Stimulated activated CD4-positive, alpha-beta T cell treated with anti-CD3 and anti-CD28 coated beads, Interleukin-4, amount 100 ng/mL, for 1 hour (primary cell): Measurements from ENCODE around the gene PEX10.
"Not testable (repeated sequence)": the region's sequence is repeated elsewhere in the genome, so short reads cannot be mapped to it uniquely, and the experiment has no call there.

Experiments
- DNase-seq: peaks from one replicate; pipeline ENCODE4 v3.0.0-alpha.2; 2020

PEX10 gene

DNA sequence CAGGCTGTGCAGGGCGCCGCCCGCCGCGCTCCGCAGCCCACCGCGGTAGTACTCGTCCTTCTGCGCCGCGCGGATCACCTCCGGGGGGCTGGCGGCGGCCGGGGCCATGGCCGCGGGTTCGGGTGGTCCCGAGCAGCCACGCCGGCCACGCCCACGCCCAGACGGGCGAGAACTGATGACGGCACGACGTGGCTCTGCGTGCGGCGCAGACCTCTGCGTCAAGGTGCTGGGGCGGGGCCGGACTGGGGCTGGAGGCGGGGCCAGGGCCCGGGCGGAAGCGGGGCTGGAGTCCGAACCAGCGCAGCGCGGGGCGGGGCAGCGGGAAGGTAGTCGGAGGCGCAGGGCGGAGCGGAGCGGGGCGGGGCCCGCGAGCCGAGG lies at the start of gene PEX10:
PEX10 (minus strand) TSS at position 170 of the 378 bp plus-strand sequence; CDS start at position 108, 62 bp downstream.
- peak; percentile 100 for DNase-seq

DNA sequence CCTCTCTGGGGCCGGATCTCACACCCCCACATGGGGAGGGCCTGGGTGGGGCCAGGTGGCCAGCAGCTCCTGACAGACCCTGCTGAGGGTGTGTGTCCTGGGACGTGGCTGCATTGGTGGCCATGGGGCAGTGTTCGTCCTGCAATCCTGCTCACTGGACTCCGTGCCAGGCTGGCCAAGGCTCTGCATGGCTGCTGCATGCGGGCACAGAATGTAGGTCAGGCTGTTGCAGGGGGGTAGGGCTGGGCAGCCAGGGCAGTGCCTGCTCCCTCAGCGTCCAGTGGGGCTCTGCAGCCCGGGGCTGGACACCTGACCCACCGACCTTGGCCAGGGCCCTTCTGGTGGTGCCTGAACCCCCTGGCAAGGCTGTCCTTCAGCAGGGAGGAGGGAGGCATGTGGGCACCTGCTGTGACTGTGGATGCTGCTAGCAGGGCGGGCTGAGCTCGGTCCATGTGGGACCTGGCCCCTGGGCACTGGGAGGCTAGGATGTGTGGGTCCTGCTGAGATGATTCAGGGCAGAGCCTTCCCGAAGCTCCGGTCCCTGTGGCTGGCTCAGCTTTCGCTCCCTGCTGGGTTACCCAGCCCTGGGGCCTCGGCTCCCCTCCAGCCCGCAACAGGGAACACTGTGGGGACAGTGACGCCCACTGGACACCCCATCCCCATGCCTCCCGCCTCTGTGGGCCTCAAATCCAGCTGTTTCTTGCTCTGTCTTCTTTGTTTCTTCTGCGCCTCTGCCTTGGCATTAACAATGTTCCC lies 48.8 kb upstream of the PEX10 start:
- DNase-seq, result no peak

DNA sequence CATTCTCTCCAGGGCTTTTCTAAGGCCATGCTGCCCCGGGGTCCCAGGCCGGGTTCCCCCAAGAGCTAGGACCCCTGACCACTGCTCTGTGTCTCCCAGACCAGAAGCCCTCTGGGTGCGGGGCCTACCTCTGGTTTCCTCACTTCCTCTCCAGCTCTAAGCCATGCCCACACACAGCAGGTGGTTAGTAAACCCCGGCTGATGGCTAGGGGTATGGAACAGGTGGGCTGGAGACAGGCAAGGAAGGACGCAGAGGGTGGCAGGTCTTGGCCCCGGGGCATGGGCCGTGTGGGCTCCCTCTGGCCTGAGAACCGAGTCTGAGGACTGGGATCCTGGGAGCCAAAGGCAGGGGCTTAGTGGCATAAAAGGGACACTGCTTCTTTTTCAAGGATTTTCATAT lies 47.8 kb upstream of the PEX10 start:
- DNase-seq, result no peak

DNA sequence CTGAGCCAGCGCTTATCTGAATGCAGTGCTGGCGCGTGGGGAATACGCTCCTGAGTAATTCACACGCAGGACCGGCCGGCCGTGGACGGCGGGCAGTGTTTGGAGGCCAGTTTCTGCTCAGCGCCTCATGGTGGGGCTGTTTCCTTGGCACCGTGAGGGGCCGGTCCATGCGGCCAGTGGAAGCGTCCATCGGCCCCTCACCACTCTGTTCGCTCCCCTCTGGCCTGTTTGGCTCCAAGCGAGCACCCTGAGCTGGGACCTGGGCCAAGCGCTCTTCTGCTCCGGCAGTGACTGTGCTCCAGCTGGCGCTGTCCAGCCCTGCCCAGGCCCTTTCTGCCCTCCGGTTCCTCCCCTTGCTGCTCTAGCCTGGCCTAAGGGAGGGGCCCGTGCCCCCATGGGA lies 47.4 kb upstream of the PEX10 start:
- DNase-seq, result no peak

DNA sequence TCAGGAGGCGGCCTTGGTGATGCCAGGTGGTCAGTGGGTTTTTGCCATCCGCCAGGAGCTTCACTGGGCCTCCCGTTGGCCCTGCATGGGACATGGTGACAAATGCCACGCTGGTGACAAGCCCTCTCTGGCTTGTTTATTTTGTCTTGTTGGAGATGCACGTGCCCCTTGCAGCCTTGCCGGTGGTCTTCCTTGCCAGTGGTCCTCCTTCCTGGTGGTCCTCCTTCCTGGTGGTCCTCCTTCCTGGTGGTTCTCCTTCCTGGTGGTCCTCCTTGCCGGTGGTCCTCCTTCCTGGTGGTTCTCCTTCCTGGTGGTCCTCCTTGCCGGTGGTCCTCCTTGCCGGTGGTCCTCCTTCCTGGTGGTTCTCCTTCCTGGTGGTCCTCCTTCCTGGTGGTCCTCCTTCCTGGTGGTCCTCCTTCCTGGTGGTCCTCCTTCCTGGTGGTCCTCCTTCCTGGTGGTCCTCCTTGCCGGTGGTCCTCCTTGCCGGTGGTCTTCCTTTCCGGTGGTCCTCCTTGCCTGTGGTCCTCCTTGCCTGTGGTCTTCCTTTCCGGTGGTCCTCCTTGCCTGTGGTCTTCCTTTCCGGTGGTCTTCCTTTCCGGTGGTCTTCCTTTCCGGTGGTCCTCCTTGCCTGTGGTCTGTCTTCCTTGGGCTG lies 46.9 kb upstream of the PEX10 start:
- not testable (repeated sequence) for DNase-seq

DNA sequence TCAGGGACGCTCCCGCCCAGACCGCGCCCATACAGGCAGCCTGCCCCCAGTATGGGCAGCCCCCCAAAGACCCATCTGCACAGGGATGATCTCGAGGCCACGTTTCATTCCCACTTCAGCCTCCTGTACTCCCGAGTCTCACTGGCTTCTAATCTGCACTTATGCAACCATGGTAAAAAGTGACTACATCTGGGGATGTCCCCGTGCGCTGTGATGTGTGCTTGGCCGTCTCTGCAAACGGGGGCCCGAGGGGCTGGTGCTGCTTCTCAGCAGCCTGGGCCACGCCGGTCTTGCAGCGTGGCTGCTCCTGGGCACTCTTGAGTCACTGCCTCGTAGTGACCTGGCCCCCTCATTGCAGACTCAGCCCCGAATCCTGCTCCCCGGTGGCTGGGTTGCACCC lies 46.3 kb upstream of the PEX10 start:
- no peak for DNase-seq

DNA sequence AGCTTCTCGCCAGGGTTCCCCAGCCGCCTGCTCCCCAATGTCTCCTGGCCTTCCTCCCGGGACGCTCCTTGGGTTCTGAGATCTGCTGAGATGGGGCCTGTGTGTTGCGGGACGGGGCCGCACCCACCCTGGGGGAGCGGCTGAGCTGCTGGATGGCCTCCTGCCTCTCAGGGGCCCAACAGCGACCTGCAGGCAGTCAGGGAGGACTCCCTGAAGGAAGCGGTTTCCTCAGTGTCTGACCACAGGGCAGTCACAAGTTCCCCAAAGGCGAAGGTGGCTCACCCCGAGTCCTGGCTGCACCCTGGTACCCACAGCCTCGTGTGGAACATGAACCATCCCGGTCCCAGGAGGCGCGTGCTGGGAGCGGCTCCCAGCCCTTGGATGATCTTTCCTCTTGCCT lies 45.1 kb upstream of the PEX10 start:
- no peak for DNase-seq

DNA sequence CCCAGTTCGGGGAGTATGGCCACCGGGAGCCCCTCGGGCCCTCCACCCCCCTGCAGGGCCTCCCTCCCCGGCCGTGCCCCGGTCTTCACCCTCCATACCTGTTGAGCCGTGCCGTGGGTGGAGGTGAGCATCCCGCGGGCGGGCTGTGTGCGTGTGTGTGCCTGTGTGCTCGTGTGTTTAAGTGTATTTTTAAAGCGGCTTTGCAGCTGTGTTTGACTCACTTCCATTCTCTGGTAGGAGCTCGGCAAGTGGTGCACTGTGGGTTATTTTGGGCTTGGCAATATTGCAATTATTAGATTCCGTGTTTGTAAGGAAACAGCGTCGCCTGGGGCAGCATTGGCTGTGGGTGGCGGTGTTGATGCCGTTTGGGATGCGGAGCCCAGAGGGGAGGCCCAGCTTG lies 43.4 kb upstream of the PEX10 start:
- DNase-seq, result no peak

DNA sequence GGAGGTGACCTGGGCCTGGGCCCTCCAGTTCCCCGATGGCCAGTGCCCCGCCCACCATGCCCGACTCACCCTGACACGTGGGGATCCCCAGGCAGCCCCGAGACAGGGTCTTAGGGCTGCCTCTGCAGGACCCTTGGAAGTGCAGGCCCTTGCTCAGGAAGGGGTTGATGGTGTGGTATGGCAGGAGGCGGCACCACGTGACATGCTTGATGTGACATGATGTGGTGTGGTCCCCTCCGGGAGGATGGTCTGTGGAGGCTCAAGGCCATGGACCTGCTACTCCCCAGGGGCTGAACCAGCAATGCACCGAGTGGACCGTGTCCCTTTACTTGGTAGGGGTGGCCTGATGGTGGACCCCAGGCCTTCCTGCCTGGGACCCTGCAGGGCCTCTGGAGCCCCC lies 41.9 kb upstream of the PEX10 start:
- DNase-seq, result no peak

DNA sequence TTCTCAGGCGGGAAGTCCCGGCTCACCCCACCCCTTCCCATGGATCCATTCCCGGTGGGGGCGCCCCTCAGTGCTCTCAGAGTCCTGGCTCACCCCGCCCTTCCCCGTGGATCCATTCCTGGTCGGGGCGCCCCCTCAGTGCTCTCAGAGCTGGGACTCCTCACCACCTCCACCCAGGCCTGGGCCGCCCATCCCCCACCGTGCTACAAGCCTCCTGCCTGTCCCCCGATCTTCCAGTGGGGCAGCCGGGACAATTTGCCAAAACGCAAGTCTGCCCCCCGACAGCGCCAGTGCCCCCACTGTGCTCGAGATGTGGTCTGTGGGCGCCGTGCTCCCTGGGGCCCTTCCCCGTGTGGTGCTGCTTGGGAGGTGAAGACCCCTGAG lies 40.6 kb upstream of the PEX10 start:
- no peak for DNase-seq

DNA sequence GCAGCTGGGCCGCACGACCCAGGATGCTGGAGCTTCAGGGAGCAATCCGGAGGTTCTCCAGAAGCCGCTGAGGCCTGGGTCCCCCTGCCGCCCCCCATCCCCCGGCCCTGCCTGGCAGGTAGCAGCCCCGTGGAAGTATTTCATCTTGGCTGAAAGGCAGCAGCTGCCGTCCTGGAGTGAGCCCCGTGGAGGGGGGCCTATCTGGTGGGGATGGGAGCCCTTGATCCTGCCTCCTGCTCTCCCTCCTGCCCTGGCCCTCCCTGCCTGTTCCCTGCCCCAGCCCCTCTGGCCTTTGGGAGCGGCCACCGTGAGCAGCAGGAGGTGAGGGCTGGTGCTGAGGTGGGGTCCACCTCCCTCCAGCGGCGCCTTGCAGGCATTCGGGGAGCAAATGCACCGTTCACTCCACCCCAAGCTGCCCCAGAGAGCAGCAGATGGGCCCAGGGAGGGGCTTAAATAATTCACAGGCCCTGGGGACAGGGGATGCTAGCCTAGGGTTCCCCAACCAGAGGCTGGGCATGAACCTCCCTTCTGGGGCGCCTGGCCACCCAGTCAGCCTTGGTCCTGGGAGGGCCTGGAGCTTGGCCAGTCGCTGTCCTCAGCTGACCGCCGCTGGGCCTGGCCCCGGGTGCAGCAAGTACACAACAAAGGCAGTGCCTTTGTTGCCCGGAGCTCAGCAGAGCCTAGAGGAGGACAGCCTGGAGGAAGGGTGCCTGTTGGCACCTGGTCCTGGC lies 40.0 kb upstream of the PEX10 start:
- DNase-seq, result no peak

DNA sequence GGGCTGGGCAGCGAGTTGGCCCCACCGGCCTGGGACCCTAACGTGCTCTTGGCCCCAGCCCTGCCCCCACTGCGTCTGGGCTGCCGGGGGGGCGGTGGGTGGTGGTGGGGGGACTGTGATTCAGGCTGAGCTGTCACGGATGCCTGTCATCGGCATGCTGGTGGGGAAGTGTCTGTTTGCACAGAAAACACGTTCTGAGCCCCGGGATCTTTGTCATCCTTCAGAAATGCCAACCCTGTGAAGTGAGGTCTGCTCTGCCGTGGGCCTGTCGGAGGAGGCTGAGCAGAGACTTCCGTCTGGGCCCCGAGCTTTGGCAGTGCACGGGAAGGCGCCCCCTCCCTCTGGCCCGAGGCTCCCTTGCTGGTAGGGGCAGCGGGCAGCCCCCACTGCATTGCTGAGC lies 39.4 kb upstream of the PEX10 start:
- DNase-seq, result no peak

DNA sequence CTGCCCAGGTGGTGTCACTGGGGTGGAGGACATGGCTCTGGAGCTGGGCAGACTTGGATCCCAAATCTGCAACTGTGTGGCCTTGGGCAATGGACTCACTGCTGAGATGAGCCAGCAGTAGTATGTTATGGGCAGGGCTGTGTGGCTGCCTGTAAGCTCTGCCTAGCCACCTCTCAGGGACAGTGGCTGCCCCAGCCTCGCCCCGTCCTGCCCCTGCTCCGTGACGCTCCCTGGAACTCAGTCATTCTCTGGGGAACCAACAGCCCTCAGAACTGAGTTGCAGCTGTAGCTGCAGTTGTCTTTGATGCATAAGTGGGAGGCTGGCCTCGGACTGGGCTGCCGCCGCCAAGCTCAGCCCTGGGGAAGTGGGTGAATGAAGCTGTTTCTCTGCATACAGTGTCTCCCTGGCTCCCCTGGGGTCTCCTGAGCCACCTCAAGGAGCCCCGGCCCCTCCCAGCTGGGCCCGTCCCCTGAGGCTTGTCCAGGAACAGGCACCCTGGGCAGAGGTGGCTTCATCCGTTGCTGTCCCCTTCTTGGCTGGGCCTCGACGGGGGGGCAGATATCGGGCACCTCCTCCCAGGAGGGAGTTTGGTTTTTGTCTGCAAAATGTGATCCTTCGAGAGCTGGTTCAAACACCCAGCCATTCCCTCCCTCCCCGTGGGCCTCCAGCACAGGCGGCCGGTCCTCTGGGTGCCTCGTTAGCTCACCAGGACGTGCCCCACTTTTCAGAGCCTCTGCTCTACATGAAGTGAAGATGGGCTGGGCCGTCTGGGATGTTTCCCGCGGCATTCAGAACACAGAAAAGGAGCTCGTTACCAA lies 37.5 kb upstream of the PEX10 start:
- no peak for DNase-seq

DNA sequence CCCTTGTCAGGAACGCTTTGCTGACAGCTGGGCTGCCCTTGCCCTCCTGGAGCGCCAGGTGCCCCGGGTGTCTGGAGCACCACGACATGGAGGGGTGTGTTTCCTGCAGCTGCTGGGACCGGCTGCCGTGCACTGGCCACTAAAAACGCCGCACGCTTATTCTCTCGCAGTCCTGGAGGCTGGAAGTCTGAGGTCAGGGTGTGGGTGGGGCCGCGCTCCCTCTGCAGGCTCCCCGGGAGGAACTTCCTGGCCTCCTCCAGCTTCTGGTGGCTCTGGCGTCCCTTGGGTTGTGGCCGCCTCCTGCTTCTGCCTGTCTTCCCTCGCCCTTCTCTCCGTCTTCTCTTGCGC lies 35.7 kb upstream of the PEX10 start:
- no peak for DNase-seq

DNA sequence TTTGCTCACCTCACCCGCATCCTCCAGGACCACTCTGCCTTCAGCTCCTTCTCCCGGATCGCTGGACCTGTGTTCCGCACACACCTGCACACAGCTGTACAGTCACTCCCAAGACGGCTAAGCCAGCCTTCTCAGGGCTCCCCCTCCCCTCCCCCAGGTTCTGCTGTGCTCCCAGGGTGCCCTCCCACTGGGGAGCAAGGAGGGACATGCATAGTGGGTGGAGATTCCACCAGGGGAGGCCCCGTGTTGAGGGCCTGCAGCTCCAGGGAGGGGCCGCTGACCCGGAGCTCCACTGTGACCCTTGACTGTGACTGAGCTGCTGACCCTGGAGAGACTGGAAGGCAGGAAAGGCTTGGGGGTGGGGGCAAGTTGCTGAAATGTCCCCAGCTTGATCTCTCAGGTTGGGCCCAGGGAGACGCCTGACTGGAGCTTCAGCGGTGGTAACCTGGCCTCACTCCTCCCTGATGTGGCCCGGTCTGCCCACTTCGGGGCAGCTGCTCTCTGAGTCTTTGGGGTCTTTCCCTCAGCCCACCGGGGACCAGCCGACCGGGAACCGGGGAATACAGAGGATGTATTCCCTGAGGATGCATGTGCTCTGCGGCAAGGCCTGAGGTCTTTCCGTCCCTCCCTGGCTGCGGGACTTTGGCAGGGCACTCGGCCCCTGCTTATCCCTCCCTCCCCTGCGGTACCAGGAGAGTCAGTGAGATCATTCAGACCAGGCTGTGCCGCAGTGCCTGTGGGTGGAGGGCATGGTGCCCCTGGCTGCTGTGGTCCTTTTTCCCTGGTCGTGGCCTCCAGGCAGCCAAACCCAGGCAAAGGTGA lies 35.1 kb upstream of the PEX10 start:
- DNase-seq, result no peak

DNA sequence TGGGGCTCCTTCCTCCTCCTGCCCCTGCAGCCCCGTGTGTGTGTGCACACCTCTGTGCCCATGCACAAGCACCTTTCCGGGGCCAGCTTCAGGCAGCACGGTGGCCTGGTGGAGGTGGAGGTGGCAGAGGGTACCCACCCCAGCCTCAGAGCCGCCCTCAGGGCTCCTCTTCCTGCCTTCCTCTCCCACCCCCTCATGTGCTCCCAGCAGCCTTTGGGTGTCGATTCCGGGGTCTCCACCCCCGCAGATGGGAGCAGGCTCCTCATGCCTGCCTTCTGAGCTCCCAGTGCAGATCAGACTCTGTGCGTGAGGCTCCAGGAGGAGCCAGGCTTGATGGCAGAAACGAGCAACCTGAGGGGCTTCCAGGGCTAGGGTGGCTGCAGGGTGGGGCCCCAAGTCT lies 34.5 kb upstream of the PEX10 start:
- DNase-seq, result no peak

DNA sequence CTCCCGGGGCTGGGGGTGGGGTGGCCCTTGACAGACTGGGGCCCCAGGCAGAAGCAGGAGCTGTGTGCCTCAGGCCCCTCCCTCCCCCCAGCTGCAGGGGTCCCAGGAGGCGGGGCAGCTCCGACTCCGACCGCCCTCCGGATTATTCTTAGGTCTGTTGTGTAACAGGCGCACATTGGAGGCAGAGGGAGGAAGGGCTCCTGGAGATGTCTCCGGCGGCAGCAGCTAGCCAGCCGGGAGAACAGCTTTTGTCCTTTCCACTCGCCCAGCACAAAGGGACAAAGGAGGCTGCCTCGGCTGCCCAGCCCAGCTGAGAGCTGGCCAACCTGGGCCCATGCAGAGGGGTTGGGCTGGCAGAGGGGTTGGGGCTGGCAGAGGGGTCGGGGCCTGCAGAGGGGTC lies 34.0 kb upstream of the PEX10 start:
- DNase-seq, result no peak

DNA sequence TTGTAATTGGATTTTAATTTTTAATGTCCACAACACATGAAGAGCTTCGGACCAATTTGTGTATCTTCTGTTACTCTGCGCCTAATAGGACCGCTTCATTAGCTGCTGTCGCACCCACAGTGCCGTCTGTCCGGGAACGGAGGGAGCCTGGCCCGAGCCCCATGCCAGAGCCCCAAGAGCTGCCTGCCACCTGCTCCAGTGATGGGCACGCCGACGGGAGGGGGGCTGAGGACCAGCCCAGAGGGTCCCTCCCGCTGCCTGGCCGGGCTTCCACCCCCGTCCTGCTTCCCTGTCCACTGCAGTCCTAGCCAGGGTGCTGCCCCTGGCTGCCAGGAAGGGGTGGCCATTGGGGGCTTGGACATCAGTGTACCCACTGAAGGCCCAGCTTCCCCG lies 33.5 kb upstream of the PEX10 start:
- no peak for DNase-seq

DNA sequence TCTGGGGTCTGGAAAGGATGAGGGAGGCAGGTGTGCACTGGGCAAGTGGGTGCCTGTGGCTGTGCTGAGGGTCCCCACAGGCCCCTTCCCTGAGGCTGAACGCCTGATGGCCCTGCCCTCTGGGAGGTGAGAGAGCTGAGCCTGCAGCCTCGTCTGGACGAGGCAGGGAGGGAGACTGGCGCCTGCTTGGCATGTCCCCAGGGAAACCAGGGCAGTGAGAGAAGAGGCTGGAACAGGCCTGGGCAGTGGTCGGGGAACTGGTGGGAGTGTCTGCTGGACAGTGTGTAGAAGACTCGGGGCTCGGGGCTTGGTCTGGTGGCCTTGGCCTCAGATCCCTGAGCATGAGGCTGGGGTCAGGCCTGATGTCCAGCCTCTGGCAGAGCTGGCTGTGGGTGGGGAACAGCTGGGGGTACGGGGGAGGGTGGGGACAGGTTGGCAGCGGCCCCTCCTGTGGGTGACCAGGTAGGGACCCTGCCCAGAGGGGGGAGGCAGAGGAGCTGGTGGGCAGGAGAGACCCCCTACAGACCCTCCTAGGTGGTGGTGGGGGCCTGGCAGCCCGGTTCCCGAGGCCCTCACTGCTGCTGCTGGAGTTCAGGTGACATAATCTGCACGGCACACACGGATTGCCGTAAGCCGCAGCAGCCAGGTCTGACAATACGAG lies 32.9 kb upstream of the PEX10 start:
- DNase-seq, result no peak

DNA sequence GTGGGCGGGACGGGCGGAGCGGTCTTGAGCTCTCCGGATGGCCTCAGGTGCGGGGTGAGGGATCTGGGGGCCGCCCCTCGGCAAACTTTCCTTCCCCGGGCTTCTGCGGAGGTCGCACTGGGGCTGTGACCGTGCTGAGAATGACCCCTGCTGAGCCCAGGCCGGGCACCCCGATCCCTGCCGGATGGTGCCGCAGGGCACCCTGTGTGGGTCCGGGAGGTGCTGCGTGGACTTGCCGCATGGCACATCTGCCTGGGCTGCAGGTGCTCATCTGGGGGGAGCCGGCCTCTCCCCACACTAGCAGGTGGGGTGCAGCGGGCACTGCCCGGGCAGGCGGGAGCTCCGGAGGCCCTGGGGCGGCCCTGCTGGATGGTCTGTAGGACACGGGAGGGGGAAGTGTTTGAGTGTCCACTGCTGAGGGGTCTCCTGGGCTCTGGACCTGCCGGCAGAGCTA lies 31.8 kb upstream of the PEX10 start:
- no peak for DNase-seq

DNA sequence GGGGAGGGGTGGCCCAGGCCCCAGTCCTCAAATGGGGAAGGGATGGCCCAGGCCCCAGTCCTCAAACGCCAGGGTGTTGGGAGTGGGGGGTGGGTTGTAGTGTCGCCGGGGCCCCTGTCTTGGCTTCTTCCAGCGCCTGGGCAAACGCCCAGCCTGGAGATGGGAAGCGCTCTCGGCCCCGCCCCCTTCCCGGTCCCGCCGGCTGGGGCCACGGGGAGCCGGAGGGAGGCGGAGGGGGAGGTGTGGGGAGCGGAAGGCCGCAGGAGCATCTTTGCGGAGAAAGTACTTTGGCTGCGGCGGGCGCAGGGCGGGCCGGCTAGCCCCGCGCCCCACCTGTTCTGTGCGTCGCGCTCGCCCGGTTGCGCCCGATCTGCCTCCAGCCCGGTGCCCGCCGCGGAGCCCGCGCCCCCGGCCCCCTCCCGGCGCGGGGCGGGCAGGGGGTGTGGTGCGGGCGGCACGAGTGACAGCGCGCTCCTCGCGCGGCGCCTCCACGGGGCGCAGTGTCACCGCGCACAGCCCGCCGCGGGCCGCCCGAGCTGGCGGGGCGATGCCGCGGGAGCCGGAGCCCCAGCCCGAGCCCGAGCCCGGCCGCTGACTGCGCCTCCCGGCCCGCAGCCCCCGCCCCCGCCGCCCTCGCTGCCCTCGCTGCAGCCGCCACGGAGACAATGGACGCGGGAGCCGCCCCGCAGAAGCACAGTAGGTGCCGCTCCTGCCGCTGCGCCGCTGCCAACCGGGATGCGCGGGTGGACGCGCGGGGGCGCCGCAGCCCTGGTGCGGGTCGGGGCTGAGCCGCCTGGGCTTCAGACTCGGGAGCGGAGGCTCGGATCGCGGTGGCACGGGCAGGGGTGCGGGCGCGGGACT lies 31.1 kb upstream of the PEX10 start:
- DNase-seq, result peak; percentile 28
